Right atrium auricular region (tissue), 2 donors: ENCODE results near the gene MAN2A1. TPM values are rescaled to one million over a fixed set of nuclear protein-coding genes. Genes with fewer than 3 reads are reported as not detected.

Source experiments
- DNase-seq: peaks from one replicate; pipeline ENCODE4 v3.0.0-alpha.2; 2019; ENCODE audit warnings: low spot score
- H3K27ac ChIP-seq, 2 donors: fragments of 200-600 bp; sonication (generic); 1 replicate in 1 of 2; 2 replicates in 1 of 2; pipeline ENCODE4 v1.5.1; 2016 to 2019
- H3K27me3 ChIP-seq, 2 donors: fragments of 200-600 bp; sonication (generic); one replicate each; pipeline versions ENCODE4 v1.5.1 to v1.6.0; 2017 to 2019
- H3K36me3 ChIP-seq: fragments of 200-600 bp; sonication (generic); one replicate; pipeline ENCODE4 v1.5.1; 2016
- H3K4me1 ChIP-seq, 2 donors: fragments of 200-600 bp; sonication (generic); one replicate each; pipeline versions ENCODE4 v1.5.1 to v1.6.0; 2017 to 2019
- H3K4me3 ChIP-seq, 2 donors: fragments of 200-600 bp; sonication (generic); 1 replicate in 1 of 2; 2 replicates in 1 of 2; pipeline ENCODE4 v1.5.1; 2017 to 2019; ENCODE audit warnings: mild to moderate bottlenecking in 1 of 2, moderate library complexity in 1 of 2
- H3K9me3 ChIP-seq, 2 donors: fragments of 200-600 bp; sonication (generic); one replicate each; pipeline ENCODE4 v1.5.1; 2019
- CTCF ChIP-seq, 2 donors: fragments of 200-600 bp; sonication (generic); IDR thresholded peaks; one replicate each; pipeline ENCODE4 v1.5.1; 2019; ENCODE audit warnings: antibody characterized with exemption in 2 of 2
- total RNA-seq, 2 donors: library from RNA; depleted of rRNA; stranded (reverse); fragments of >200 nt; gene quantifications; one replicate each; pipeline ENCODE4 v1.1.0, GENCODE V29; 2016

The MAN2A1 gene
- total RNA-seq, 2 donors from 2014 or later: 10.0 to 10.4 TPM

DNA sequence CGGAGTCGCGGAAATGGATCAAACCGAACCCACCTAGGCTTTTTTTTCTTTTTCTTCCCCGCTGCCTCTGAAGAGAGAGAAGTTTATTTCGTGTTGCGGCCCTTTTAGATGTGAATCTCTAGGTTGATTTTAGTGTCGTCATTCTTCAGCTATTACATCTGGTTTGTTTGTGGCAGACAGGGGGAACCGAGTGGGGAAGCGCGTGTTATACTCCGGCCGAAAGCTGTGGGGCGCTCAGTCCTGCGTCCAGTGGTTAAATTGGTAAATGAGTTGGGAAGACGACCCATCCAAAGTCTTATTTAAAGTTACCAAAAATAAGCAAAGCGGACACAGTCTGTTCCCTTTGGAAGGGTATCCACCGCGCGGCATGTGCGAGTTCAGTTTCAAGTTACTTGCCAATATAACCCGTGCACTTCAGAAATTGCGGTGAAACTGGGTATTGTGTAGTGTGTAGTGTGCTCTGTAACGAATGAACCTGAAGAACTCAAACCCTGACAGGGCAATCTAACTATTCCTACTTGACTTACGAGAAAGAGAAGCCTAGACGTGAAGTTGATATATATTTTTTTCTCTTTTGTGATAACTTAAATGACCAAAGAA is 1.3 kb downstream of the MAN2A1 start:
- peak overlapping the region; percentile 97 for H3K27ac ChIP-seq
- H3K36me3 ChIP-seq: no peaks in the 10 kb centered on the region
- peak overlapping the region; percentile 84 to 97 for H3K4me3 ChIP-seq
- peak; percentile 66 to 92 for TF ChIP-seq CTCF (IDR thresholded peaks at IDR 0.05)
- H3K9me3 ChIP-seq: no peaks in the 10 kb centered on the region
- DNase-seq: peak; percentile 91
- H3K27me3 ChIP-seq: no peaks in the 10 kb centered on the region
- peaks cover 0 to 47% of the 10 kb centered on the region in 2 donors for H3K4me1 ChIP-seq

- H3K27me3 ChIP-seq: no peaks in the 10 kb centered on the region
- H3K4me3 ChIP-seq: peak overlapping the region in 1 of 2 donors; percentile 97
- DNase-seq: no peak
- TF ChIP-seq CTCF (IDR thresholded peaks at IDR 0.05): no peak
- H3K36me3 ChIP-seq: no peaks in the 10 kb centered on the region
- H3K9me3 ChIP-seq: no peaks in the 10 kb centered on the region
- H3K27ac ChIP-seq: no peak overlapping the region
- peaks cover 0 to 47% of the 10 kb centered on the region in 2 donors for H3K4me1 ChIP-seq
Observed at GRCh38 chr5:109691996-109692395, 2.3 kb downstream of the MAN2A1 start.

DNA sequence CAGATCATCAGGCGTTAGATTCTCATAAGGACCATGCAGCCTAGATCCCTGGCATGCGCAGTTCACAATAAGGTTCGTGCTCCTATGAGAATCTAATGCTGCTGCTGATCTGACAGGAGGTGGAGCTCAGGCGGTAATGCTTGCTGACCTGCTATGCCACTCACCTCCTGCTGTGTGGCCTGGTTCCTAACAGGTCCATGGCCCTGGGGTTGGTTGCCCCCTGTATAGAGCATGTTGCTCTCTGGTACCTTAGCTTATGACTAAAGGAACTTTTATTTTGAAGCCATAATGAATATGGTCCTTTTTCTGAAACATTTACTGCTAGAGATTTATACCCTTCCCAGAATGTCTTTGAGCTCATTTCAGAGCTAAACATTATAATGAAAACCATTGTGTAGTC is 3.1 kb downstream of the MAN2A1 start:
- no peak for TF ChIP-seq CTCF (IDR thresholded peaks at IDR 0.05)
- peaks cover 0 to 47% of the 10 kb centered on the region in 2 donors for H3K4me1 ChIP-seq
- no peak overlapping the region for H3K4me3 ChIP-seq
- H3K9me3 ChIP-seq: no peaks in the 10 kb centered on the region
- no peak overlapping the region for H3K27ac ChIP-seq
- H3K36me3 ChIP-seq: no peaks in the 10 kb centered on the region
- H3K27me3 ChIP-seq: no peaks in the 10 kb centered on the region
- DNase-seq: no peak

DNA sequence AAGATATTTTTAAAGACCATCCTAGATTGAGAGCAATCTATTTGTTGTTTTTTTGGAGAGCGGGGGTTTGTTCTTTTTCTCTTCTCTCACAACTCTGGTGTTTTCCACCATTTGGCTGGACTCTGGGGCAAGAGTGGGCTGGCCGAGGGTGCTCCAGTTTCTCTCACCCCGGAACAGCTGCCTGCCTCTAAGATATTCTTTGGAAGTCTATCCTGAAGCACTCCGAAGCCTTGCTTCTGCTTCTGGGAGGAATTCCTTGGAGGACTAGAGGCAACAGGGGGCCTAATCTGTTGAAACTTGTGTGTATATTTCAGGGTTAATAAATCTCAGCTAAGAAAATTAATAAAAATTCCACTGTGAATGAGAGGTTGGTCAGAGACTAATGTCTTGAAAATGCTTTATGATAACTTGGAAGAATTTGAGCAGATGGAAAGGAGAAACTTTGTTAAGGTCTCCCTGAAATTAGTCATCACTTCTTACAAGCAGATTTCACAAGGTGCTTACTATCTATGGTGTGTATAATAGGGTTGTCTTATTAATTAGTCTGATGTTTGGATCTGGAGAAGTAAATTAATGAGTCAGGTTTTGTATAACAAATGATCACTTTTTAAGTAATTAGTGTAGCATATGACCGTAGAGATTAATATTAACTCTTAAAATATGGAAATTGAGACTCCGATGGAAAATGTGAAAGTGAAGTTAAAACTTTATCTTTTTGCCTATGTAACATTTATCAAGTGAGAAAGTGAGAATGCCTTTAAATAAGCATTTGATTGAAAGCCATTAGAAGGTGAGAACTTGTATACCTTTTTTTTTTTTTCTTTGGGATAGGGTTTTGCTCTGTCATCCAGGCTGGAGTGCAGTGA is 4.0 kb downstream of the MAN2A1 start:
- H3K4me3 ChIP-seq: no peak overlapping the region
- TF ChIP-seq CTCF (IDR thresholded peaks at IDR 0.05): no peak
- peaks cover 0 to 44% of the 10 kb centered on the region in 2 donors for H3K4me1 ChIP-seq
- H3K36me3 ChIP-seq: no peaks in the 10 kb centered on the region
- H3K27me3 ChIP-seq: no peaks in the 10 kb centered on the region
- no peak for DNase-seq
- H3K27ac ChIP-seq: no peak overlapping the region
- no peaks in the 10 kb centered on the region for H3K9me3 ChIP-seq

GRCh38 chr5:109694451-109694891 is 4.7 kb downstream of the MAN2A1 start:
- peaks cover 0 to 43% of the 10 kb centered on the region in 2 donors for H3K4me1 ChIP-seq
- H3K27ac ChIP-seq: peak overlapping the region in 1 of 2 donors; percentile 20
- TF ChIP-seq CTCF (IDR thresholded peaks at IDR 0.05): no peak
- H3K27me3 ChIP-seq: no peaks in the 10 kb centered on the region
- H3K9me3 ChIP-seq: no peaks in the 10 kb centered on the region
- no peak for DNase-seq
- no peaks in the 10 kb centered on the region for H3K36me3 ChIP-seq
- H3K4me3 ChIP-seq: no peak overlapping the region
